ENCODE data around the gene PLA2G4D.

PLA2G4D gene

DNA sequence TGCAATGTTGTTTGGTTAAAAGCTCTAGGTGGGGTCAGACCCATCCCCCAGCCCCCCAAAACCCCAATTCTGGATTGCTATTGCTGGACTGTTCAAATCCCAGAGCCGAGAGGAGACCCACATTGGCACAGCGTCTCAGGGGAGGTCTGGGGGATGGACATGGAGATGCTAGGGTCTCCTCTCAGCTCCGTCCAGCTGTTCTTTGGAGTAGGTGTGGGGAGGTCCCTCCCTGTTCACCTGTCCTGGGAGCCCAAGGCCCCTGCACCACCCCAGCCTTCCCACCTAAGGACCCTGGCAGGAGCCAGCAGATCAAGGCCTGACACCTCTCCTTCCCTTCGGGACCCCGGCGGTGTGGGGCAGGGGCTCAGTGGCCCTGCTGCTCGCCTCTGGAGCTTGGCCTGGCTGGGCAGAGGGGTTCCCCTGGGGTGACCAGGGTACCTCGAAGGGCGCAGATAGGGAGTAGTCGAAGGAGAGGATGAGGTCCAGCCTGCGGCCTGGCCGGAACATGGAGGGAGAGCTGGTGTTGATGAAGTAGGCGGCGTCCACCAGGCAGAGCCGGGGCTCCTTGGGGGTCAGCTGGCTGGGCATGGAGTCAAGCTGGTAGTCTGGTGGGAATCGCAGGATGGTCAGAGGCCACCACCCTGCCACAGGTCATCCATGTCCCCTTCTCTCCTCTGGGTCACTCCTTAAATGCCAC is 23.9 kb downstream of the PLA2G4D start:
- no peak for DNase-seq (ENCODE audit: low read depth)

DNA sequence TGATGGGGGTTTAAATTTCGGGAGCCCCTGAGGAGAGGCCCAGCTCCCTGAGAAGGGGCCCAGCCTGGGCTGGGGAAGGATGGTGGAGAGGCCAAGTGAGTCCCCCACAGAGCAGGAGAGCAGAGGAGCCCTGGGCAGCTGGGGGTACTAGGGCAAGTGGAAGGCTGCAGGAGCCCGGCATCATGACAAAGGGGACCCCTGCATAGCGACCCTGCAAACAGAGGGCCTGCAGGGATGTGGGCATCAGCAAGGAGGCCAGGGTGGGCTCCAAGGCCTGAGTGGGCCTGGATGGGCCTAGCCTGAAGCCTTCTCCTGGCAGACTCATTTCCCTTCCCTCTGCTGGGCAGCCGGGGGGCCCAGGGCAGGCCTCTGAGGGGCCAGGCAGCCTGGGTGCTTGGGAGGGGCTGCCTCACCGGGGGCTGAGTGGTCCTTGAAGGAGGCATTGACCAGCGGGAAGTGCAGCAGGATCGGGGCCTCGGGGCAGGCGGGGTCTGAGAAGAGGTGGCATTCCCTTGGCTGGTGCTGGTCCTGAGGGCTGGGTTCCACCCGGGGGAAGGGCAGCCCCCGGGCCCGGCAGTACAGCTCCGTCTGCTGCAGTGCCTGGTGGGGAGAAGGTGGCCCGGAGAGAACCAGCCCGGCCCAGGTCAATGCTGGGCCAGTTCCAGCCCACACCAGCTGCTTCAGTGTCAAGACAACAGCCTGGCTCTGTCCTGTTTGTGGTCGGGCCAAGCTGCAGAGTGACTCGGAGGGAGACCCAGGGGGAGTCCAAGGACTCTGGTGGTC is 24.7 kb downstream of the PLA2G4D start:
- DNase-seq (ENCODE audit: low read depth), result no peak

DNA sequence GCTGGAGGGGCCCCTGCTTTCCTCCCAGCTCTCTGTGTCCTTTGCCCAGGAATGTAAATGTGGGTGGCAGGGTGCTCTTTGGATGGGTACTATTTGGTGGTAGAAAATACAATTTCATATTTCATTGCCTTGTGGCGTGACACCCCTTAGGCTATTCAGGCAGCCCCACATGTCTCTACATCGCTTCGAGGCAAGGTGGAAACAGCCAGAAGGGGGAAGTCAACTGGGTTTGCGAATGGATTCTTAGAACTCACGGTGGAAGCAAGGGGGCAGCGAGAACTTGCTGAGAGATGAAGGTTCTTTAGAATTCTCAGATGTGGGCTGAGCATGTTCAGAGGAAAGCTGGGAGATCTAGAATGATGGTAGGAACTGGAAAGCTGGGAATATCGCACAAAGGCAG is 25.3 kb downstream of the PLA2G4D start:
- no peak for DNase-seq (ENCODE audit: low read depth)

DNA sequence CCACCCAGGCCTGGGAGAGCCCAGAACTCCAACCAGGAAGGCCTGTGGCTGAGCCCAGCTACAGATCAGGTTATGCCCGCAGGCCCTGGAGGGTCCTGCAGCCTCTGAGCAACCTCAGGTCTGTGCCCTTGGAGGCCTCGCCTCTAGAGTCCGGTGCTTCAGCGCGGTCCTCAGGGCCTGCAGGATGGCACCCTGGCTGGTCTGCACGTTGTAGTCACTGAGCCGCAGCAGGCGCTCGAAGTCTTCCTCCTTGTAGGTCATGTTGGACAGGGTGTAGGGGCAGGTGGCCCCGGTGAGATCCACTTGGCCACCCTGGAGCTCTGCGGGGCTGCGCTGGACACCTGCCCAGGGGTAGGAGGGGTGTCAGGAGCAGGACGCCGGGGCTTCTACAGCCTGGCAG is 25.8 kb downstream of the PLA2G4D start:
- DNase-seq (ENCODE audit: low read depth), result no peak

DNA sequence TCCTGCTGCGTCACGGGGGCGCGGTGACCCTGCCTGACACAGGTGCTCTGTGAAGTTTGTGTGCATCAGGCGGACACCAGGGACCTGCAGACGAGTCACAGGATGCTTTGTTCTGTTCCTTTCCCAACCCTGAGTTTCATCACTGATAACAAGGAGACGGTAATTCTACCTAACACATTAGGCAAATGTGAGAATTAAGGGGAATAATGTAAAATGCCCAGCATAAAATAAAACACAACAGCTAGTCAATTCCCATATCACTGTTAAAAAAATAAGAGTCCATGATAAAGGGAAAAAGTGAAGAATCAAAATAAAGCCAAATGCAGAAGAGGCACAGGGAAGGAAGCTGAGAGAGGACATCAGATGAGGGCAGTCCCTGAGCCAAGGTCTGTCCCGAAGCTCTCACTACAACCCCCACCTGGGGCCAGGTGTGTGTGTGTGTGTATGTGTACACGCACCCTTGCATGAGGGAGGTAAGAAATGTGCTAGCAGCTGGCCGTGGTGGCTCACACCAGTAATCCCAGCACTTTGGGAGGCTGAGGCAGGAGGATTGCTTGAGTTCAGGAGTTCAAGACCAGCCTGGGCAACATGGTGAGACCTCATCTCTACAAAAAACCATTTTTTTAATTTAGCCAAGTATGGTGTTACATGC is 27.5 kb downstream of the PLA2G4D start:
- no peak for DNase-seq (ENCODE audit: low read depth)

DNA sequence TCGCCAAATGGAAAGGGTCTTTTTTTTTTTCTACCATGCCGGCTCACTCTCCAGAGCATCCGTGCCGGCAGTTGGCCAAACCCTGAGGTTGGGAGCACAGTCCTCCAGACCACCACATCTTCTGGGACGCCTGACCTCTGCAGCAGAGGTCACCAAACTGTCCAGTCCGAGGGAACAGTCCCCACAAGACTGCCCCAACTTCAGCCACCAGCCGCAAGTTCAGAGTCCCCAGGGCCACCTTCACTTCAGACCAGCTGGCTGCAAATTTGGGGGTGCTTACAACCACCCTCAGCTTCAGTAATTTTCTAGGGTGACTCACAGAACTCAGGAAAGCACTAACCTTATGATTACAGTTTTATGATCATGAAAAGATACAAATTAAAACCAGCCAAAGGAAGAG is 28.9 kb downstream of the PLA2G4D start:
- DNase-seq (ENCODE audit: low read depth), result no peak

DNA sequence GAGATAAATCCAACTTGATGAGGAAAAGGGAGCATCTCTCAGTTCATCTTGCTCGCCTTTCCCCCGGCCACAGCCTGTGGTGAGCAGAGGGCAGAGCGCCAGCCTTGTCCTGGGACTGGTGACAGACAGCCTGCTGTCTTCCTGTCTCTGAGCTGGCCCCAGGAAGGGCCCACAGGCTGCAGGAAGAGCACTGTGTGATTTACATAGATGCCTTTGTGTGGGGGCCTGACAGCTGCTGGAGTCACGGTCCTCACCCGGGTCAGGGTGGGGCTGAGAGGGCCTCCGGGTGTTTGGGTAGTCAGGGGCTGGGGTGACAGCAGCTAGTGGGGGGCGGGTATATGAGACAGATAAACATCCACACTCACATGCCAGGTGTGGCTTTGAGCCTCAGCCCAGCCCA is 29.3 kb downstream of the PLA2G4D start:
- no peak for DNase-seq (ENCODE audit: low read depth)

DNA sequence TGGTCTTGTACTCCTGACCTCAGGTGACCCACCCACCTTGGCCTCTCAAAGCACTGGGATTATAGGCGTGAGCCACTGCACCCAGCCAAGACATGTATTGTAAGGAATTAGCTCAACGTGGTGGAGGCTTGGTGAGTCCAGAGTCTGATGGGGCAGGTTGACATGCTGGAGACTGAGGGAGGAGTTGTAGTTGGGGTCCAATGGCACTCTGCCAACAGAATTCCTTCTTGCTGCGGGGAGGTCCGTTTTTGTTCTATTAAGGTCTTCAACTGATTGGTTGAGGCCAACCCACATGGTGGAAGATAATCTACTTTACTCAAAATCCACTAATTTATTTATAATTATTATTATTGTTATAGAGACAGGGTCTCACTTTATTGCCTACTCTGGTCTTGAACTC is 30.1 kb downstream of the PLA2G4D start:
- DNase-seq (ENCODE audit: low read depth), result no peak

DNA sequence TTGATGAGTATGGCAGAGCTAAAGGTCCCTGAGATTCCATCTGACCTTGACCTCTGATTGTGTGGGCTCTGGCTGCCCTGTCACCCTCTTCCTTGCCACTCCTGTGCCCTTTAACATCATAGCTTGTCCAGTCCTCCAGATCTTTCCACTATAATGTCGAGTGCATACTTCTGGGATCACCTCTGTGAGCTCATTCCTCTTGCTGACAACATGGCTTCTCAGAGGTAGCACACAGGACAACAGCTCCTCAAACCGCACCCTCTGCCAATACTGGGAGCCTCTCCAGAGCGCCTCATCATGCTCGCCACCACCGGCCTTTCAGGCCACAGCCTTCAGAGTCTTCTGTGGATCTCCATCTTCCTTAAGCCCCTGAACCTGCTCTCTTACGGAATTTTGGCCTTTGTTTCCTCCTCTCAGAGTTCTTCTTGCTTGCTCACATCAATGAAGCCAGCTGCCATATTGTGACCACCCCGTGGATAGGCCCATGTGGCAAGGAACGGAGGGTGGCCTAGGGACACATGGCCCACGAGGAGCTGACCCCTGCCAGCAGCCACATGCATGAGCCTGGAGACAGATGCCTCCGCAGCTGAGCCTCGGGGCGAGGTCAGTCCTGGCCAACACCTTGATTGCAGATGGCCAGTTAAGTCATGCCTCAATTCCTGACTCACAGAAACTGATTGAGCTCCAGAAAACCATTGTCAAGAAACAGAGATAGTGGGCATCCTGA is 31.1 kb downstream of the PLA2G4D start:
- DNase-seq (ENCODE audit: low read depth), result no peak

DNA sequence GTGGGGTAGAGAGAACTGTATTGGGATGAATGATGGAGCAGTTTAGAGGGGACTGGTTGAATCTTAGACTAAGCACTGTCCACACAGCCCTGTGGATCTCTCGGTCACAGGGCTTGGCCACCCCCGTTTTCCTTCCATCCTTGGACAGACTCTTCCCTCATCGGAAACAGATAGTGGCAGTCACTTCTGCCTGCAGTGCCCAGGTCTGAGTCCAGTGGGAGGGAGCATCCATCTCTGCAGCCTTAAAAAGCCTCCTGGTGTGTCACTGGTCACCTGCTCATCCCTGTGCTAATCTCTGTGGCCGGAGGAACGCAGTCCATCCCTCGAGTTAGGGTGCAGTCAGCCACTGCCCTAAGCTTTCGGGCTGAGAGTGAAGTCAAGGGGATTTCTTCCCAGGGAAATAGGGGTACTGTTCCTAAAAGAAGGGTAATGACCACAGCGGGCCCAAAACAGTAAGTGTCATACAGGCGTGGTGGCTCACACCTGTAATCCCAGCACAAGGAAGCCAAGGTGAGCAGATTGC is 32.0 kb downstream of the PLA2G4D start:
- DNase-seq (ENCODE audit: low read depth), result no peak

DNA sequence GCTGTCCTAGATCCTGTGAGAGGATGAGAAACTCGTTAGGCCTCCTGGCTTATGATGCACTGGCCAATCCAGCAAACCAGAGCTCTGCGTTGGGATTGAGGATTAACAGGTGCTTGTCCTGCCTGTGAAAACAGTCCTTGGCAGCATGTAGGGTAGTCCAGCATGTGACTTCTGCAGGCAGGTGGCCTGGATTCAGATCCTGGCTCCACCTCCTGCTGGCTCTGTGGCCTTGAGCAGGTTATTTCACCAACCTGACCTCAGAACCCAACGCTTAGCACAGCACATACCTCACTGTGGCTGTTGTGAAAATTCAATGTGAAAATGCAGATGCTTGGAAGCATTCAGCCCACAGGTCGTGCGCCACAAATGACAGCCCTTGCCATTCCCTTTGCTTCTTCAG is 33.6 kb downstream of the PLA2G4D start:
- DNase-seq (ENCODE audit: low read depth), result no peak

DNA sequence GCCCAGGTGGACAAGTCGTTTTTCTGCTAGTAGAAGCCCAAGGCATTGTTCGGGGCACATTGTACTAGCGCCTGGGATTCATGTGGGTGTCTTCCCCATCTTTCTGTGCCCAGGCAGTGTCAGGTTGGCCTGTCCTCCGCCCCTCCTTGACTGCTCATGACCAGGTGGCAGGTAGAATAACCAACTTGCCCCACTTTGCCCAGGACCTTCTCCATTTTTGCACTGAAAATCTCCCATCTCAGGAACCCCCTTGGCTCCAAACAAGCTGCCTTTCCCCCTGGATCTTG is 33.9 kb downstream of the PLA2G4D start:
- no peak for DNase-seq (ENCODE audit: low read depth)

DNA sequence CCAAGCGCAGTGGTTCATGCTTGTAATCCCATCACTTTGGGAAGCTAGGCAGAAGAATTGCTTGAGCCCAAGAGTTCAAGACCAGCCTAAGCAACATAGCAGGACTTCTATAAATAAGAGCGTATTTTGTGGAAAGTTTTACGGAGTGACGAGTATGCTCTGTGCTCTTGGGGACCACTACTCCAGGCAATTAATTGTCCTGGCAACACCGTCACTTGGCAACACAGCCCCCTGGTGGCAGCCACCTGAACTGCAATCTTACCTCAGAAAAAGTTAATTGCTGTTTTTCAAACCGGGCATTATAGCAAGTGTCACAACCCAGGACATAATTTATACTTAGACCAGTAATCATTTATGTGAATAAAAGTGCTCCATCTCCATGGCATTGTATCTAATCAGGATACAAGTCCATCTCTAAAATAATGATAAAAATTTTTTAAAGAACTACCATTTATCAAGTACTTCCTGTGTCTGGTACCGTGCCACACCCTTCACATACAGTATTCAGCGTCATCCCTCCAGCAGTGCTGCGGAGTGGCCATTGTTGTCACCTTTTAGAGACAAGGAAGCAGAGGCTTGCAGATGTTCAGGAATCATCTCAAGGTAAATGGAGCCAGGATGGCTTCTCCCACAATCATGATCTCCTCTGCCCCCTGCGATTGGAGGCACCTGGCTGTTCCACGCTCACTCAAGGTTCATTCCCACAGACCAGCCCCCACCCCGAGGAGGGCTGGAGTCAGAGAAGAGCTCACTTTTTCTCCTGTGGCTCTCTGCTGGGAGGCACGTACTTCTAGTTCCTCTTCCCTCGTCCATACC is 34.5 kb downstream of the PLA2G4D start:
- peak; percentile 63 for DNase-seq (ENCODE audit: low read depth)

DNA sequence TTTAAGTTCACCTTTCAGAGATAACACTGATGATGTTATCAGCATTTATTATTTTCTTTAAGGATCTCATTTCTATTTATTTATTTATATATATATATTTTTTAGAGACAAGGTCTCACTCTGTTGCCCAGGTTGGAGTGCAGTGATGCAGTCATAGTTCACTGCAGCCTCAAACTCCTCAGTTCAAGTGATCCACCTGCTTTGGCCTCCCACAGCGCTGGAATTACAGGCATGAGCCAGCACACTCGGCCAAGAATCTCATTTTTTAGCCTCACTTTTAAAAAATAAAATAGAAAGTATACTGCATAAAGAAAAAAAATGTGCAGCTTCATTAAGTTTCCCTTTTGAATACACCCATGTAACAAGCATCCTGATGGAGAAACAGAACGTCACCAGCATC is 35.6 kb downstream of the PLA2G4D start:
- no peak for DNase-seq (ENCODE audit: low read depth)

DNA sequence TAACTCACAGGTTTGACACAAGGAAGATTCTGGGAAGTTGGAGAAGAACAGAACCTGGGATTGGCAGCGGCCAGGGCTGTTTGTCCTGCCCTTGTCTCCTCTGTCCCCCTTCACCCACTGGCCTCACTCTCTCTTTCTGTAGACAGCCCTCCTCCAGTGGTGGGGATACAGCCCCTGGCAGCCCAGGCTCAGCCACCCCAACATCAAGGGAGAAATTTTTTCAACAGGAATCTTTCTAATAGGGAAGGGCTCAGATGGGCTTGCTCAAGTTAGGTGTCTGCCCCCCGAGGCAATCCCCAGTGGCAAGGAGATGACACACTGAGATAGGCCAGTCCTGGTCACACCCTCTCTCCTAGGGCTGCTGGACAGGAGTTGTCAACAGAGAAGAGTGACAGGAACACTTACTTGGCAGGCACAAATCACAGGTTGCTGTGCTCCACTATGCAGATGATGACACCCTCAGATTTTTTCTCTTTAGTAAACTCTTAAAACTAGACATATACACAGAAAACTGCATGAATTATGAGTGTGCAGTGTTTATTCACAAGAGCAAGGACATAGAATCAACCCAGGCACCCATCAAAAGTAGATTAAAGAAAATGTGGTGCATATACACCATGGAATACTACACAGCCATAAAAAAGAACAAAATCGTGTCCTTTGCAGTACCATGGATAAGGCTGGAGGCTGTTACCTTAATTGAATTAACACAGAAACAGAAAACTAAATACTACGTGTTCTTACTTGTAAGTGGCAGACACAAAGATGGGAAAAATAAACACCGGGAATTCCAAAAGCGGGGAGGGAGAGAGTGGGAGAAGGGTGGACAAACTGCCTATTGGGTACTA is 36.3 kb downstream of the PLA2G4D start:
- DNase-seq (ENCODE audit: low read depth), result no peak

DNA sequence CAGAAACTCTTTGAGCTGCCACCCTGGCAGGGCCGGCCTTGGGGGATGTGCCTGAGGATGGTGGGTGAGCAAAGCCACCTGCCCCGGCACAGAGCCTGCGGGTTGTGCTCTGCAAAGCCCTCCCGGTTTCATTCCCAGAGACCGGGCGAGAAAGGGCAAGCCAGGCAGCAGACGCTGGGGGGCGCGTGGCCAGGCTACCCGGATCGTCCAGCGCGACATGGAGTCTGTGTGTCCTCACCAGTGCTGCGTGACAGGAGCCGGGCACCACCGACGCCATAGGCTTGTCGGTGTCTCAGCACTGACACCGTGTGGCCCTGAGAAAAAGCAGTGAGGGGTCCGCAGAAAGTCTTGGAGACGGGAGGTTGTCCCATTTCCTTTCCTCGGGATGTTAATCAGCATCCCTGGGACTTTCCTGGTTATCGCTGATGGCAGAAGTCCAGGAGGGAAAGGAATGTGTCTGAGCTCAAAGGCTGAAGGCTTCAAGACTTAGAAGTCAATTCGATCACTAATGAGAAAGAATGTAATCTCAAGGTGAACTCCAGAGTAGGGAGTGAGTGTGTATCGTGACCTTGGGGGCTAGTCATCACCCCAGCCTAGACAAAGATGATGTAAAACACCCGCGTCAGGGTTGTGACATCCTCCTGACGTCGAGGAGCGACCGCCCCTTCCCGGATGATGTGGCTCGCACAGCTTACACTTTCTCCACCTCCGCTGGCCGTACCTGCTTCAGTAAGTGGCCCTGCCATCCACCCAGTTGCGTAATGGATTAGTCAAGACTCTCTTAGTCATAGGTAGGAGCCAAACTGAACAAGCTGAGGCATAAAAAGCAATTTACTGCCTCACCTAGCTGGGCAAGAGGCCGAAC is 37.2 kb downstream of the PLA2G4D start:
- no peak for DNase-seq (ENCODE audit: low read depth)

DNA sequence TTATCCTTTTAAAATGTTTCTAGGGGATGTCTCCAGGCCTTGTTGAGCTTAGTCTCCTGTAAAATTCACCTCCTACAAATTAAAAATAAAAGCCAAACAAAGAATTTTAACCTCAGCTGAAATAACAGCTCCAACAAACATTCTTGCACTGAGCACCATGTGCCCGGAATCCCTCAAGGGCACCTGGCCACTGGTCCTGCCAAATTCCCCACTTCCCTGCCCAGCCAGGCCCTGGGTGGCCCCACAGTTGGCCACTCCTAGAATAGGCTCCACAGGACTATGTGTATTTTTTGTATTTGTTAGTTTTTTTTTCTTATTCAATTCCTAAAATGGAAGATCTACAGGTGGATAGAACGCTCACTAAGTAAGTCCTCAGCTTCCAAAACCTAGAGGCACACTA is 40.4 kb downstream of the PLA2G4D start:
- DNase-seq (ENCODE audit: low read depth), result no peak

DNA sequence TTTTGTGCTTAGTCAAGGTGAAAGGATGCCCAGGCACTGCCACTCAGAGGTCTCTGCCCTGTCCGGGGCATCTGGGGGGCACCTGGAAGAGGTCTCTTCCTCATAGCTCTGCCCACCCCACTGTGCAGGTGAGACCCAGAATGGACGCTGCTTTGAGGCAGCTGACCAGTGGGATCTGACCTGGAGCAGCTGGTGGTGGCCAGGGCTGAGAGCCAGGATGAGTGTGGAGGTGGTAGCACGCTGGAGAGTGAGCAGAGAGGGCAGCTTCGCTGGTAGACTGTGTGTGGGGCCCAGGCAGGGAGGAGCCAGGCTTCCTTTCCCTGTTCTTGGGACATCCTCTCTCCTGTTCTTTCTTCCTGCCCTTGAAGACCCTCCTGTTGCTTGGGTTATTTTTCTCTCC is 41.4 kb downstream of the PLA2G4D start:
- no peak for DNase-seq (ENCODE audit: low read depth)

DNA sequence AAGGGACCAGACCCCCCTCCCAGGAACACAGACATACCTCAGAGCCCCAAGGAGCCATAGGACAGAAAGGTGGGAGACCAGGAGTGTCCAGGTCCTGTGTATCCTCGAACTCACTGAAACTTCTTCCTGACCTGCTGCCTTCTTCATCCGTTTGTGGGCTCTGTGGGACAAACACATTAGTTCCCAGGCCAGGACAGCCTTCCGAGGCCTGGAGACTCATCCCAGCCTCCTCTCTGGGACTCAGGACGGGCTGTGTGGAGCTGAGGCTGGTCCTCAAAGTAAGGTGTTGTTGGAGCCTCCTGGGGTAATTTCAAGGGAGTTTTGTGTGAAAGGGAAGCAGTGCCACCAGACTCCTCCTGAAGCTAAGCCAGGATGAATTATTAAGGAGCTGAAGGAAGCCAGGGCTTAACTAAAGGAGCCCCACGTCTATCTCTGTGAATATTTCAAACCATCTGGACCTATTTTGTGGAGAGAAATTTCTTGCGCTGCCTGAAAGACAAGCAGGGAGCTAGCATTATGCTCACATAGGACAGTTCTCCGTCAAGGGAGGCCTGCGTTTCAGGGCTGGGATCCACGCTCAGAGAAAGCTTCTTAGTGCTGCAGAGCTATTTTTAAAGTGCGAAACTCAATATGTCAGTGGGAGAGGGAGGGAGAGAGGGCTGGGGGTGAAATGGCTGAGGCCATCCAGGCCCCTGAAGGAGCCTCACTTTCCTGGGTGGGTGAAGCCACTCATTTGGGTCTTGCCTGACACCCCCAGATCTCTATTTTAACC is 43.7 kb downstream of the PLA2G4D start:
- DNase-seq (ENCODE audit: low read depth), result no peak

Data from stimulated activated CD8-positive, alpha-beta memory T cell treated with anti-CD3 and anti-CD28 coated beads, Interleukin-15, amount 100 ng/mL, for 1 hour (primary cell).